Uterus (tissue), 4 donors: ENCODE data around the gene BACH2. TPM values are rescaled to one million over a fixed set of nuclear protein-coding genes. Genes with fewer than 3 reads are reported as not detected.

Source experiments
- DNase-seq, 2 donors: peaks; one replicate each; pipeline ENCODE4 v3.0.0-alpha.2; 2019 to 2020
- H3K27ac ChIP-seq, 2 donors: fragments of 200-600 bp; sonication (generic); 1 replicate in 1 of 2; 2 replicates in 1 of 2; pipeline ENCODE4 v1.5.1; 2016 to 2018
- H3K27me3 ChIP-seq, 2 donors: fragments of 200-600 bp; sonication (generic); one replicate each; pipeline ENCODE4 v1.5.1; 2018 to 2019; ENCODE audit warnings: control low read depth in 1 of 2
- H3K36me3 ChIP-seq, 2 donors: fragments of 200-600 bp; sonication (generic); one replicate each; pipeline ENCODE4 v1.5.1; 2019; ENCODE audit warnings: control low read depth in 1 of 2
- H3K4me1 ChIP-seq, 2 donors: fragments of 200-600 bp; sonication (generic); one replicate each; pipeline ENCODE4 v1.5.1; 2018 to 2019; ENCODE audit warnings: control low read depth in 1 of 2
- H3K4me3 ChIP-seq, 2 donors: fragments of 200-600 bp; sonication (generic); 1 replicate in 1 of 2; 2 replicates in 1 of 2; pipeline ENCODE4 v1.5.1; 2018 to 2019; ENCODE audit warnings: mild to moderate bottlenecking in 1 of 2
- H3K9me3 ChIP-seq, 2 donors: fragments of 200-600 bp; sonication (generic); one replicate each; pipeline ENCODE4 v1.5.1; 2019; ENCODE audit warnings: control low read depth in 1 of 2
- CTCF ChIP-seq, 4 experiments: fragments of 200-600 bp in 2 of 4; fragments of 450-650 bp in 2 of 4; sonication (generic) in 2 of 4; IDR thresholded peaks; one replicate each; pipeline ENCODE4 v1.5.1; 2016 to 2019; ENCODE audit warnings: antibody characterized with exemption in 4 of 4, mild to moderate bottlenecking in 2 of 4, moderate library complexity in 1 of 4
- POLR2A ChIP-seq, 2 donors: fragments of 450-650 bp; IDR thresholded peaks; one replicate each; pipeline ENCODE4 v1.6.1; 2016; ENCODE audit warnings: antibody characterized with exemption in 2 of 2, mild to moderate bottlenecking in 1 of 2, moderate library complexity in 1 of 2
- intact Hi-C: fragments of 100-400 bp; cut with DNase I; formaldehyde crosslinking; loops from one replicate; pipeline ENCODE4 v1.15.1; 2023; ENCODE audit warnings: low total_unique reads
- total RNA-seq, 4 donors: library from RNA; depleted of rRNA in 3 of 4; stranded (reverse); fragments of >200 nt in 3 of 4; gene quantifications; one replicate each; pipeline versions ENCODE4 v1.1.0 to v1.2.4, GENCODE V29; 2014 to 2023
- donor health status: DM: yes; HTN: yes; CAD: no.

Gene BACH2
- total RNA-seq, 4 donors from 2014 or later = 1.3 to 15.0 (median 9.7) TPM

- Histone ChIP-seq H3K27me3 (no peaks in the 10 kb centered on the region), H3K4me3 (no peak overlapping the region), H3K4me1 (no peaks in the 10 kb centered on the region), H3K27ac (no peak overlapping the region), H3K9me3 (no peaks in the 10 kb centered on the region), H3K36me3 (no peaks in the 10 kb centered on the region)
- no peak for DNase-seq
- intact Hi-C loops = no loop called here
- TF ChIP-seq POLR2A (IDR thresholded peaks at IDR 0.05) (no peak), CTCF (IDR thresholded peaks at IDR 0.05) (no peak)
These were observed 14.9 kb upstream of the BACH2 start for GRCh38 chr6:90311569-90311968.

GRCh38 chr6:90305800-90306448 is 9.3 kb upstream of the BACH2 start:
- Histone ChIP-seq H3K27ac (no peak overlapping the region), H3K4me3 (no peak overlapping the region), H3K27me3 (no peaks in the 10 kb centered on the region), H3K9me3 (no peaks in the 10 kb centered on the region), H3K36me3 (no peaks in the 10 kb centered on the region), H3K4me1 (no peaks in the 10 kb centered on the region)
- intact Hi-C loops = no loop called here
- TF ChIP-seq POLR2A (IDR thresholded peaks at IDR 0.05) = no peak
- TF ChIP-seq CTCF (IDR thresholded peaks at IDR 0.05) = no peak
- DNase-seq = no peak

GRCh38 chr6:90304308-90304707 is 7.7 kb upstream of the BACH2 start:
- Histone ChIP-seq H3K27me3 (no peaks in the 10 kb centered on the region), H3K27ac (no peak overlapping the region), H3K36me3 (no peaks in the 10 kb centered on the region), H3K4me3 (no peak overlapping the region), H3K9me3 (no peaks in the 10 kb centered on the region), H3K4me1 (no peaks in the 10 kb centered on the region)
- DNase-seq = no peak
- TF ChIP-seq CTCF (IDR thresholded peaks at IDR 0.05) (no peak), POLR2A (IDR thresholded peaks at IDR 0.05) (no peak)
- intact Hi-C loops = no loop called here

DNA sequence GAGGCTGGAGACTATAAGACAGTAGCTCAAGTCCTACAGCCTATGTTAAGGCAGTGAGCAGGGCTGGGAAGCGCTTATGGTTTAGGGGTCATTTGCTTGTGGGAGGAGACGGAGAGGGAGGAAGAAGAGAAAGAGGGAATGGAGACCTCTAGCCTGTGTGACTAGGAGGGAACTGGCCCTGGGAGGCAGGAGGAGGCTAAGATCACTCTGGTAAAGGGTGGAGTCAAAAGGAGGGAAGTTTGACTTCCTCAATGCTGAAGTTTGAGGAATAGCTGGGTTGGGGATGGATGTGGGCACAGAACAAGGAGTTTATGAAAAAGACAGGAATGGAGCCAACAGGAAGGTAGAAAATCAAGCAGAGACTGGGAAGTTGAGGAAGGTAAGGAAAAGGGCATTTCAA is 6.4 kb upstream of the BACH2 start:
- Histone ChIP-seq H3K27ac (no peak overlapping the region), H3K9me3 (no peaks in the 10 kb centered on the region), H3K4me1 (no peaks in the 10 kb centered on the region), H3K27me3 (no peaks in the 10 kb centered on the region), H3K36me3 (no peaks in the 10 kb centered on the region), H3K4me3 (no peak overlapping the region)
- intact Hi-C loops = no loop called here
- TF ChIP-seq POLR2A (IDR thresholded peaks at IDR 0.05) (no peak), CTCF (IDR thresholded peaks at IDR 0.05) (no peak)
- DNase-seq = no peak

DNA sequence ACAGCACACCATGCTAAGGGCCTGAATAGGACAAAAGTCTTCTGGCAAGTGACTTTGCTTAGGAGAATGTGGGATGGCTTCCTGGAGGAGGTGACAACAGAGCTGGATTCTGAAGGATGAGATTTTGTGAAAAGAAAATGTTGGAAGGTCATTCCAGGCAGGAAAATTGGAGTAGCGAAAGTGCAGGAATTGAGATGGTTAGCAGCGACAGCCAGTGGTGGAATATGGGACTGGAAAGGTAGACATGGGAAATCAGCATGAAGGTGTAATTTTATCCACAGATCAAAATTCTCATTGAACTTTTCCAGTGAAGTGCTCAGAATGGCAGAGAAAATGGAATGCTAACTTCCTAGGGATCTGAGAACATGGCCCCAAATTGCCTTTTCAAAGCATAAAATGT is 5.7 kb upstream of the BACH2 start:
- Histone ChIP-seq H3K4me1 (no peaks in the 10 kb centered on the region), H3K9me3 (no peaks in the 10 kb centered on the region), H3K36me3 (no peaks in the 10 kb centered on the region), H3K4me3 (no peak overlapping the region), H3K27me3 (no peaks in the 10 kb centered on the region), H3K27ac (no peak overlapping the region)
- no peak for TF ChIP-seq POLR2A (IDR thresholded peaks at IDR 0.05)
- no peak for TF ChIP-seq CTCF (IDR thresholded peaks at IDR 0.05)
- intact Hi-C loops = no loop called here
- DNase-seq = no peak
